ENCODE measurements around the gene PSME1.

Gene PSME1

GRCh38 chr14:24167469-24168114, 31.6 kb downstream of the PSME1 start:
- Histone ChIP-seq H3K27me3 (ENCODE audit: insufficient read depth, low read depth) (no peaks in the 10 kb centered on the region), H3K79me2 (ENCODE audit: insufficient read depth, low read depth) (no peaks in the 10 kb centered on the region), H3K27ac (no peak overlapping the region), H3K4me2 (no peak overlapping the region), H2AFZ (ENCODE audit: low read depth) (no peak overlapping the region), H3K4me1 (ENCODE audit: low read depth, poor library complexity, severe bottlenecking) (peaks cover 8% of the 10 kb centered on the region), H3K9ac (no peak overlapping the region), H4K20me1 (ENCODE audit: insufficient read depth) (no peaks in the 10 kb centered on the region), H3K36me3 (ENCODE audit: insufficient read depth) (no peaks in the 10 kb centered on the region), H3K4me3 (IDR thresholded peaks at IDR 0.05; ENCODE audit: insufficient read depth, low read depth, low read length) (no peak overlapping the region)
- TF ChIP-seq, protein P1, sequence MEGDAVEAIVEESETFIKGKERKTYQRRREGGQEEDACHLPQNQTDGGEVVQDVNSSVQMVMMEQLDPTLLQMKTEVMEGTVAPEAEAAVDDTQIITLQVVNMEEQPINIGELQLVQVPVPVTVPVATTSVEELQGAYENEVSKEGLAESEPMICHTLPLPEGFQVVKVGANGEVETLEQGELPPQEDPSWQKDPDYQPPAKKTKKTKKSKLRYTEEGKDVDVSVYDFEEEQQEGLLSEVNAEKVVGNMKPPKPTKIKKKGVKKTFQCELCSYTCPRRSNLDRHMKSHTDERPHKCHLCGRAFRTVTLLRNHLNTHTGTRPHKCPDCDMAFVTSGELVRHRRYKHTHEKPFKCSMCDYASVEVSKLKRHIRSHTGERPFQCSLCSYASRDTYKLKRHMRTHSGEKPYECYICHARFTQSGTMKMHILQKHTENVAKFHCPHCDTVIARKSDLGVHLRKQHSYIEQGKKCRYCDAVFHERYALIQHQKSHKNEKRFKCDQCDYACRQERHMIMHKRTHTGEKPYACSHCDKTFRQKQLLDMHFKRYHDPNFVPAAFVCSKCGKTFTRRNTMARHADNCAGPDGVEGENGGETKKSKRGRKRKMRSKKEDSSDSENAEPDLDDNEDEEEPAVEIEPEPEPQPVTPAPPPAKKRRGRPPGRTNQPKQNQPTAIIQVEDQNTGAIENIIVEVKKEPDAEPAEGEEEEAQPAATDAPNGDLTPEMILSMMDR (conservative IDR thresholded peaks at IDR 0.05; ENCODE audit: low read depth, low read length) = no peak

GRCh38 chr14:24171422-24172260, 35.6 kb downstream of the PSME1 start, which contains the start of gene REC8:
Gene REC8, plus strand, starts transcription at chr14:24172080. Its CDS starts 473 bp downstream, at chr14:24172553.
- Histone ChIP-seq H3K27ac (no peak within 1 kb of the TSS), H3K27me3 (ENCODE audit: insufficient read depth, low read depth) (no peaks in the 10 kb centered on the region), H3K4me2 (no peak within 1 kb of the TSS), H3K4me1 (ENCODE audit: low read depth, poor library complexity, severe bottlenecking) (peaks cover 8% of the 10 kb centered on the region), H3K36me3 (ENCODE audit: insufficient read depth) (no peaks in the 10 kb centered on the region), H2AFZ (ENCODE audit: low read depth) (no peak within 1 kb of the TSS), H3K9ac (no peak within 1 kb of the TSS), H4K20me1 (ENCODE audit: insufficient read depth) (no peaks in the 10 kb centered on the region), H3K79me2 (ENCODE audit: insufficient read depth, low read depth) (no peaks in the 10 kb centered on the region), H3K4me3 (IDR thresholded peaks at IDR 0.05; ENCODE audit: insufficient read depth, low read depth, low read length) (no peak within 1 kb of the TSS)
- TF ChIP-seq, protein P1 (conservative IDR thresholded peaks at IDR 0.05; ENCODE audit: low read depth, low read length) = no peak

- Histone ChIP-seq H3K27ac (no peak overlapping the region), H2AFZ (ENCODE audit: low read depth) (no peak overlapping the region), H3K4me2 (no peak overlapping the region), H3K4me3 (IDR thresholded peaks at IDR 0.05; ENCODE audit: insufficient read depth, low read depth, low read length) (no peak overlapping the region), H3K27me3 (ENCODE audit: insufficient read depth, low read depth) (no peaks in the 10 kb centered on the region), H3K4me1 (ENCODE audit: low read depth, poor library complexity, severe bottlenecking) (peaks cover 6% of the 10 kb centered on the region), H3K36me3 (ENCODE audit: insufficient read depth) (no peaks in the 10 kb centered on the region), H3K9ac (no peak overlapping the region), H3K79me2 (ENCODE audit: insufficient read depth, low read depth) (no peaks in the 10 kb centered on the region), H4K20me1 (ENCODE audit: insufficient read depth) (no peaks in the 10 kb centered on the region)
- TF ChIP-seq, protein P1 (conservative IDR thresholded peaks at IDR 0.05; ENCODE audit: low read depth, low read length) = no peak
These were observed 36.4 kb downstream of the PSME1 start for GRCh38 chr14:24172261-24172860.

GRCh38 chr14:24172871-24173281, 36.9 kb downstream of the PSME1 start:
- no peaks in the 10 kb centered on the region for H3K79me2 ChIP-seq (ENCODE audit: insufficient read depth, low read depth)
- H3K36me3 ChIP-seq (ENCODE audit: insufficient read depth) = no peaks in the 10 kb centered on the region
- H4K20me1 ChIP-seq (ENCODE audit: insufficient read depth) = no peaks in the 10 kb centered on the region
- no peaks in the 10 kb centered on the region for H3K27me3 ChIP-seq (ENCODE audit: insufficient read depth, low read depth)
- TF ChIP-seq, protein P1 (conservative IDR thresholded peaks at IDR 0.05; ENCODE audit: low read depth, low read length) = no peak
- H3K4me2 ChIP-seq = no peak overlapping the region
- H3K4me1 ChIP-seq (ENCODE audit: low read depth, poor library complexity, severe bottlenecking) = peaks cover 1% of the 10 kb centered on the region
- no peak overlapping the region for H3K27ac ChIP-seq
- no peak overlapping the region for H3K9ac ChIP-seq
- H2AFZ ChIP-seq (ENCODE audit: low read depth) = no peak overlapping the region
- no peak overlapping the region for H3K4me3 ChIP-seq (IDR thresholded peaks at IDR 0.05; ENCODE audit: insufficient read depth, low read depth, low read length)
